T-helper 17 cell (primary cell): ENCODE results near the gene RNF25. TPM values are rescaled to one million over a fixed set of nuclear protein-coding genes. Genes with fewer than 3 reads are reported as not detected.

ENCODE experiments used
- ATAC-seq: fragments of 150-1000 bp; cut with Tn5 transposase; 2 replicates; pipeline ENCODE4 v1.10.0; 2021; ENCODE audit warnings: mild to moderate bottlenecking, moderate library complexity
- DNase-seq, 3 donors: peaks; one replicate each; pipeline versions ENCODE4 v3.0.0 to v3.0.0-alpha.2; 2020 to 2021
- H3K9me3 ChIP-seq: one replicate; pipeline ENCODE4 v1.7.0; 2013; ENCODE audit warnings: low read length, mild to moderate bottlenecking; ENCODE audit not compliant: control insufficient read depth, poor library complexity, severe bottlenecking
- H3K27ac Mint-ChIP-seq: one replicate; pipeline ENCODE4 v1.8.0; 2022; ENCODE audit warnings: mild to moderate bottlenecking, moderate library complexity, mixed read lengths
- H3K27me3 Mint-ChIP-seq: one replicate; pipeline ENCODE4 v1.8.0; 2022; ENCODE audit warnings: mixed read lengths
- H3K36me3 Mint-ChIP-seq: one replicate; pipeline ENCODE4 v1.8.0; 2022; ENCODE audit warnings: low read depth, mixed read lengths
- H3K4me1 Mint-ChIP-seq: one replicate; pipeline ENCODE4 v1.8.0; 2022; ENCODE audit warnings: mild to moderate bottlenecking, mixed read lengths
- H3K4me3 Mint-ChIP-seq: one replicate; pipeline ENCODE4 v1.8.0; 2022; ENCODE audit warnings: mild to moderate bottlenecking, moderate library complexity, mixed read lengths
- total RNA-seq, 4 donors: library from RNA in 2 of 4; stranded (reverse) in 2 of 4; gene quantifications; one replicate each; pipeline ENCODE4 v1.2.3 and lab custom pipeline; 2022 to 2026

The RNF25 gene
- total RNA-seq (10 to 100 TPM; 13.4 to 18.3 TPM), total RNA-seq (lab: John Stamatoyannopoulos, UW) (9.9 to 30.2 reads per million in 2 donors)

GRCh38 chr2:218671654-218672566 is at the start of gene RNF25, which contains the start of gene STK36:
TSS of gene RNF25 (minus strand) at chr2:218672002. CDS start at chr2:218671970, 32 bp downstream.
TSS of gene STK36 (plus strand) at chr2:218672086. CDS start at chr2:218672830, 744 bp downstream.
- peak; percentile 60 to 69 (median 69) for DNase-seq
- no peaks in the 10 kb centered on the region for H3K9me3 ChIP-seq
- peak within 1 kb of the TSS; percentile 99 for H3K4me3 Mint-ChIP-seq
- ATAC-seq = peak; percentile 96
- H3K27me3 Mint-ChIP-seq = no peaks in the 10 kb centered on the region
- peak within 1 kb of the TSS; percentile 99 for H3K27ac Mint-ChIP-seq
- no peaks in the 10 kb centered on the region for H3K36me3 Mint-ChIP-seq
- peaks cover 15% of the 10 kb centered on the region for H3K4me1 Mint-ChIP-seq

- Mint-ChIP-seq H3K4me3 (no peak overlapping the region), H3K4me1 (peaks cover 26% of the 10 kb centered on the region), H3K27me3 (no peaks in the 10 kb centered on the region), H3K36me3 (peaks cover 10% of the 10 kb centered on the region), H3K27ac (peak overlapping the region; percentile 14)
- DNase-seq = no peak
- no peak for ATAC-seq
- no peaks in the 10 kb centered on the region for H3K9me3 ChIP-seq
Observed at GRCh38 chr2:218721488-218721887, 49.7 kb upstream of the RNF25 start.

GRCh38 chr2:218720048-218721041 is 48.5 kb upstream of the RNF25 start:
- no peak for DNase-seq
- no peaks in the 10 kb centered on the region for H3K27me3 Mint-ChIP-seq
- peaks cover 10% of the 10 kb centered on the region for H3K36me3 Mint-ChIP-seq
- no peaks in the 10 kb centered on the region for H3K9me3 ChIP-seq
- no peak for ATAC-seq
- no peak overlapping the region for H3K27ac Mint-ChIP-seq
- peaks cover 26% of the 10 kb centered on the region for H3K4me1 Mint-ChIP-seq
- H3K4me3 Mint-ChIP-seq = no peak overlapping the region

GRCh38 chr2:218719457-218719856 is 47.7 kb upstream of the RNF25 start:
- DNase-seq (no peak), ATAC-seq (no peak)
- Mint-ChIP-seq H3K36me3 (peaks cover 10% of the 10 kb centered on the region), H3K27me3 (no peaks in the 10 kb centered on the region), H3K27ac (no peak overlapping the region), H3K4me3 (no peak overlapping the region), H3K4me1 (peaks cover 26% of the 10 kb centered on the region)
- no peaks in the 10 kb centered on the region for H3K9me3 ChIP-seq

- no peak for DNase-seq
- Mint-ChIP-seq H3K36me3 (peaks cover 15% of the 10 kb centered on the region), H3K4me1 (peaks cover 26% of the 10 kb centered on the region), H3K27ac (peak overlapping the region; percentile 66), H3K27me3 (no peaks in the 10 kb centered on the region), H3K4me3 (no peak overlapping the region)
- H3K9me3 ChIP-seq = no peaks in the 10 kb centered on the region
- no peak for ATAC-seq
Observed at GRCh38 chr2:218718058-218718457, 46.3 kb upstream of the RNF25 start.

GRCh38 chr2:218717262-218717661 is 45.5 kb upstream of the RNF25 start:
- Mint-ChIP-seq H3K36me3 (peaks cover 15% of the 10 kb centered on the region), H3K27me3 (no peaks in the 10 kb centered on the region), H3K4me1 (peaks cover 18% of the 10 kb centered on the region), H3K4me3 (no peak overlapping the region), H3K27ac (peak overlapping the region; percentile 66)
- no peak for DNase-seq
- no peaks in the 10 kb centered on the region for H3K9me3 ChIP-seq
- no peak for ATAC-seq

GRCh38 chr2:218716070-218716469 is 44.3 kb upstream of the RNF25 start:
- peaks cover 15% of the 10 kb centered on the region for H3K36me3 Mint-ChIP-seq
- no peak overlapping the region for H3K4me3 Mint-ChIP-seq
- ATAC-seq (no peak), DNase-seq (no peak)
- no peaks in the 10 kb centered on the region for H3K27me3 Mint-ChIP-seq
- H3K27ac Mint-ChIP-seq = no peak overlapping the region
- no peaks in the 10 kb centered on the region for H3K9me3 ChIP-seq
- peaks cover 26% of the 10 kb centered on the region for H3K4me1 Mint-ChIP-seq

GRCh38 chr2:218713922-218714321 is 42.1 kb upstream of the RNF25 start:
- ATAC-seq = no peak
- peak overlapping the region; percentile 75 for H3K27ac Mint-ChIP-seq
- H3K4me1 Mint-ChIP-seq = peaks cover 15% of the 10 kb centered on the region
- peaks cover 5% of the 10 kb centered on the region for H3K36me3 Mint-ChIP-seq
- no peak overlapping the region for H3K4me3 Mint-ChIP-seq
- H3K27me3 Mint-ChIP-seq = no peaks in the 10 kb centered on the region
- H3K9me3 ChIP-seq = no peaks in the 10 kb centered on the region
- DNase-seq = no peak

- peaks cover 4% of the 10 kb centered on the region for H3K27me3 Mint-ChIP-seq
- peaks cover 15% of the 10 kb centered on the region for H3K4me1 Mint-ChIP-seq
- H3K4me3 Mint-ChIP-seq = peak overlapping the region; percentile 96
- H3K36me3 Mint-ChIP-seq = peaks cover 5% of the 10 kb centered on the region
- no peaks in the 10 kb centered on the region for H3K9me3 ChIP-seq
- DNase-seq (no peak), ATAC-seq (no peak)
- H3K27ac Mint-ChIP-seq = peak overlapping the region; percentile 96
Observed at GRCh38 chr2:218711550-218711929, 39.7 kb upstream of the RNF25 start.

- Mint-ChIP-seq H3K4me3 (peak within 1 kb of the TSS; percentile 96), H3K4me1 (peaks cover 15% of the 10 kb centered on the region), H3K27me3 (peaks cover 10% of the 10 kb centered on the region), H3K36me3 (peaks cover 5% of the 10 kb centered on the region), H3K27ac (peak within 1 kb of the TSS; percentile 96)
- ATAC-seq (peak; percentile 98), DNase-seq (peak; percentile 98 to 99 (median 99))
- no peaks in the 10 kb centered on the region for H3K9me3 ChIP-seq
Observed at GRCh38 chr2:218710687-218711549, 39.1 kb upstream of the RNF25 start, which contains the start of gene TTLL4. TSS of gene TTLL4 (plus strand) at chr2:218710835. CDS start at chr2:218737677, 26,842 bp downstream.

GRCh38 chr2:218710334-218710686 is 38.5 kb upstream of the RNF25 start:
- H3K4me1 Mint-ChIP-seq = peaks cover 15% of the 10 kb centered on the region
- H3K27ac Mint-ChIP-seq = peak overlapping the region; percentile 96
- H3K9me3 ChIP-seq = no peaks in the 10 kb centered on the region
- ATAC-seq (no peak), DNase-seq (no peak)
- H3K4me3 Mint-ChIP-seq = peak overlapping the region; percentile 96
- peaks cover 10% of the 10 kb centered on the region for H3K27me3 Mint-ChIP-seq
- peaks cover 5% of the 10 kb centered on the region for H3K36me3 Mint-ChIP-seq

GRCh38 chr2:218709908-218710307 is 38.1 kb upstream of the RNF25 start:
- H3K9me3 ChIP-seq = no peaks in the 10 kb centered on the region
- Mint-ChIP-seq H3K4me3 (no peak overlapping the region), H3K27me3 (peaks cover 10% of the 10 kb centered on the region), H3K36me3 (peaks cover 5% of the 10 kb centered on the region), H3K27ac (peak overlapping the region; percentile 96), H3K4me1 (peaks cover 15% of the 10 kb centered on the region)
- ATAC-seq (no peak), DNase-seq (no peak)
